ENCODE data around the gene LYRM7. TPM values are rescaled to one million over a fixed set of nuclear protein-coding genes. Genes with fewer than 3 reads are reported as not detected.

Gene LYRM7
- total RNA-seq, 2 experiments from 2014 or later = 11.0 to 12.0 TPM

GRCh38 chr5:131210151-131210510 lies 39.4 kb downstream of the LYRM7 start:
- Mint-ChIP-seq H3K4me3 (peak overlapping the region; percentile 66), H3K9me3 (no peaks in the 10 kb centered on the region), H3K36me3 (ENCODE audit: low read depth) (peaks cover 12% of the 10 kb centered on the region), H3K27ac (peak overlapping the region; percentile 97), H3K4me1 (peaks cover 53% of the 10 kb centered on the region), H3K27me3 (no peaks in the 10 kb centered on the region)
- ChIA-PET POLR2A (interaction anchor here (0.6 kb wide), 1 partner anchor 170 kb away, joined by 3 read pairs; no protein-coding TSS in a partner anchor), CTCF (interaction anchor here (1.0 kb wide), 1 partner anchor 10 kb away, joined by 3 read pairs; no protein-coding TSS in a partner anchor)
- no peak for DNase-seq

GRCh38 chr5:131211669-131212068 lies 40.9 kb downstream of the LYRM7 start:
- Mint-ChIP-seq H3K36me3 (ENCODE audit: low read depth) (peaks cover 10% of the 10 kb centered on the region), H3K27ac (no peak overlapping the region), H3K4me1 (peaks cover 51% of the 10 kb centered on the region), H3K4me3 (no peak overlapping the region), H3K9me3 (no peaks in the 10 kb centered on the region), H3K27me3 (no peaks in the 10 kb centered on the region)
- DNase-seq = no peak
- CTCF ChIA-PET = interaction anchor here (0.6 kb wide), 1 partner anchor 37 kb away, joined by 3 read pairs; no protein-coding TSS in a partner anchor
- POLR2A ChIA-PET = no interaction called here

GRCh38 chr5:131212471-131213021 lies 41.8 kb downstream of the LYRM7 start:
- ChIA-PET CTCF (interaction anchor here (0.6 kb wide), 1 partner anchor 37 kb away, joined by 3 read pairs; no protein-coding TSS in a partner anchor), POLR2A (interaction anchor here (1.1 kb wide), 1 partner anchor 52 kb away, joined by 5 read pairs; no protein-coding TSS in a partner anchor)
- peak overlapping the region; percentile 56 for H3K27ac Mint-ChIP-seq
- DNase-seq = no peak
- H3K4me1 Mint-ChIP-seq = peaks cover 44% of the 10 kb centered on the region
- no peaks in the 10 kb centered on the region for H3K9me3 Mint-ChIP-seq
- H3K4me3 Mint-ChIP-seq = no peak overlapping the region
- no peaks in the 10 kb centered on the region for H3K27me3 Mint-ChIP-seq
- H3K36me3 Mint-ChIP-seq (ENCODE audit: low read depth) = peaks cover 10% of the 10 kb centered on the region

- no peak overlapping the region for H3K4me3 Mint-ChIP-seq
- no peak for DNase-seq
- H3K36me3 Mint-ChIP-seq (ENCODE audit: low read depth) = peaks cover 10% of the 10 kb centered on the region
- H3K27me3 Mint-ChIP-seq = no peaks in the 10 kb centered on the region
- no peak overlapping the region for H3K27ac Mint-ChIP-seq
- ChIA-PET POLR2A (no interaction called here), CTCF (interaction anchor here (1.0 to 1.9 kb wide), 4 partner anchors 8 to 168 kb away, joined by 3 to 7 read pairs (median 4); no protein-coding TSS in a partner anchor)
- H3K9me3 Mint-ChIP-seq = no peaks in the 10 kb centered on the region
- peaks cover 40% of the 10 kb centered on the region for H3K4me1 Mint-ChIP-seq
Measured at GRCh38 chr5:131214609-131215227, 44.0 kb downstream of the LYRM7 start.

- Mint-ChIP-seq H3K4me1 (peaks cover 21% of the 10 kb centered on the region), H3K4me3 (no peak overlapping the region), H3K36me3 (ENCODE audit: low read depth) (peaks cover 2% of the 10 kb centered on the region), H3K9me3 (no peaks in the 10 kb centered on the region), H3K27me3 (no peaks in the 10 kb centered on the region), H3K27ac (no peak overlapping the region)
- CTCF ChIA-PET = no interaction called here
- DNase-seq = no peak
- POLR2A ChIA-PET = no interaction called here
Measured at GRCh38 chr5:131217791-131218190, 47.0 kb downstream of the LYRM7 start.

GRCh38 chr5:131218392-131218791 lies 47.6 kb downstream of the LYRM7 start:
- H3K27me3 Mint-ChIP-seq = no peaks in the 10 kb centered on the region
- no peak for DNase-seq
- ChIA-PET POLR2A (interaction anchor here (0.7 kb wide), 1 partner anchor 1247 kb away, joined by 3 read pairs; no protein-coding TSS in a partner anchor), CTCF (no interaction called here)
- no peaks in the 10 kb centered on the region for H3K9me3 Mint-ChIP-seq
- peaks cover 3% of the 10 kb centered on the region for H3K36me3 Mint-ChIP-seq (ENCODE audit: low read depth)
- no peak overlapping the region for H3K4me3 Mint-ChIP-seq
- H3K27ac Mint-ChIP-seq = no peak overlapping the region
- H3K4me1 Mint-ChIP-seq = peaks cover 21% of the 10 kb centered on the region

- H3K36me3 Mint-ChIP-seq (ENCODE audit: low read depth) = peaks cover 1% of the 10 kb centered on the region
- DNase-seq = no peak
- peaks cover 10% of the 10 kb centered on the region for H3K4me1 Mint-ChIP-seq
- H3K27me3 Mint-ChIP-seq = no peaks in the 10 kb centered on the region
- POLR2A ChIA-PET = no interaction called here
- no peaks in the 10 kb centered on the region for H3K9me3 Mint-ChIP-seq
- H3K4me3 Mint-ChIP-seq = no peak overlapping the region
- CTCF ChIA-PET = interaction anchor here (0.7 kb wide), 1 partner anchor 63 kb away, joined by 3 read pairs; no protein-coding TSS in a partner anchor
- H3K27ac Mint-ChIP-seq = no peak overlapping the region
Measured at GRCh38 chr5:131220566-131220965, 49.8 kb downstream of the LYRM7 start.

GRCh38 chr5:131221008-131221703 lies 50.4 kb downstream of the LYRM7 start:
- H3K27me3 Mint-ChIP-seq = no peaks in the 10 kb centered on the region
- no peak for DNase-seq
- peaks cover 10% of the 10 kb centered on the region for H3K4me1 Mint-ChIP-seq
- no peak overlapping the region for H3K4me3 Mint-ChIP-seq
- H3K9me3 Mint-ChIP-seq = no peaks in the 10 kb centered on the region
- peak overlapping the region; percentile 25 for H3K27ac Mint-ChIP-seq
- CTCF ChIA-PET = interaction anchor here (0.8 to 1.4 kb wide), 3 partner anchors 8 to 15 kb away, joined by 3 to 5 read pairs (median 3); no protein-coding TSS in a partner anchor
- POLR2A ChIA-PET = no interaction called here
- peaks cover 1% of the 10 kb centered on the region for H3K36me3 Mint-ChIP-seq (ENCODE audit: low read depth)

GRCh38 chr5:131221888-131222287 lies 51.1 kb downstream of the LYRM7 start:
- H3K4me3 Mint-ChIP-seq = no peak overlapping the region

GRCh38 chr5:131222731-131223130 lies 52.0 kb downstream of the LYRM7 start:
- Mint-ChIP-seq H3K27me3 (no peaks in the 10 kb centered on the region), H3K36me3 (ENCODE audit: low read depth) (peaks cover 1% of the 10 kb centered on the region), H3K4me3 (no peak overlapping the region), H3K27ac (no peak overlapping the region), H3K4me1 (peaks cover 10% of the 10 kb centered on the region), H3K9me3 (no peaks in the 10 kb centered on the region)
- no peak for DNase-seq
- POLR2A ChIA-PET = no interaction called here
- CTCF ChIA-PET = interaction anchor here (1.1 to 1.4 kb wide), 3 partner anchors 10 to 146 kb away, joined by 3 to 5 read pairs (median 3); no protein-coding TSS in a partner anchor

More at GRCh38 chr5:131221888-131222287, 51.1 kb downstream of the LYRM7 start:
- Mint-ChIP-seq H3K9me3 (no peaks in the 10 kb centered on the region), H3K4me1 (peaks cover 10% of the 10 kb centered on the region), H3K27me3 (no peaks in the 10 kb centered on the region), H3K27ac (no peak overlapping the region), H3K36me3 (ENCODE audit: low read depth) (peaks cover 1% of the 10 kb centered on the region)
- no peak for DNase-seq
- ChIA-PET POLR2A (no interaction called here), CTCF (interaction anchor here (0.8 to 1.4 kb wide), 4 partner anchors 9 to 28 kb away, joined by 3 to 5 read pairs (median 3); no protein-coding TSS in a partner anchor)

GRCh38 chr5:131223751-131224386 lies 53.1 kb downstream of the LYRM7 start:
- CTCF ChIA-PET = interaction anchor here (0.5 to 1.3 kb wide), 6 partner anchors 10 to 147 kb away, joined by 3 to 6 read pairs (median 3); no protein-coding TSS in a partner anchor
- Mint-ChIP-seq H3K4me1 (peaks cover 7% of the 10 kb centered on the region), H3K4me3 (no peak overlapping the region), H3K9me3 (no peaks in the 10 kb centered on the region), H3K27me3 (no peaks in the 10 kb centered on the region), H3K27ac (no peak overlapping the region), H3K36me3 (ENCODE audit: low read depth) (peaks cover 1% of the 10 kb centered on the region)
- no peak for DNase-seq
- POLR2A ChIA-PET = no interaction called here

GRCh38 chr5:131224387-131225201 lies 53.9 kb downstream of the LYRM7 start:
- no peak overlapping the region for H3K27ac Mint-ChIP-seq
- peaks cover 1% of the 10 kb centered on the region for H3K36me3 Mint-ChIP-seq (ENCODE audit: low read depth)
- H3K9me3 Mint-ChIP-seq = no peaks in the 10 kb centered on the region
- no peaks in the 10 kb centered on the region for H3K27me3 Mint-ChIP-seq
- peak; percentile 26 for DNase-seq
- H3K4me3 Mint-ChIP-seq = no peak overlapping the region
- H3K4me1 Mint-ChIP-seq = peaks cover 4% of the 10 kb centered on the region
- ChIA-PET POLR2A (no interaction called here), CTCF (interaction anchor here (0.5 to 2.0 kb wide), 7 partner anchors 8 to 153 kb away, joined by 3 to 6 read pairs (median 3); no protein-coding TSS in a partner anchor)

Measured in activated CD4-positive, alpha-beta T cell treated with anti-CD3 and anti-CD28 coated beads, Interleukin-2, amount 10 ng/mL, durations not matched to agents 7 days and 5 days (primary cell).